ENCODE data around the gene TMEM273.

The TMEM273 gene

GRCh38 chr10:49118430-49119074, 69.6 kb downstream of the TMEM273 start:
- no peak overlapping the region for H3K27ac ChIP-seq
- TF ChIP-seq ZFX (IDR thresholded peaks at IDR 0.05) (no peak), CTCF (conservative IDR thresholded peaks at IDR 0.05) (no peak)

- TF ChIP-seq ZFX (IDR thresholded peaks at IDR 0.05) (no peak), CTCF (conservative IDR thresholded peaks at IDR 0.05) (no peak)
- H3K27ac ChIP-seq = no peak overlapping the region
Observed at GRCh38 chr10:49117376-49118070, 70.7 kb downstream of the TMEM273 start.

- no peak overlapping the region for H3K27ac ChIP-seq
- TF ChIP-seq CTCF (conservative IDR thresholded peaks at IDR 0.05) (no peak), ZFX (IDR thresholded peaks at IDR 0.05) (no peak)
Observed at GRCh38 chr10:49116509-49117375, 71.4 kb downstream of the TMEM273 start.

- no peak overlapping the region for H3K27ac ChIP-seq
- TF ChIP-seq ZFX (IDR thresholded peaks at IDR 0.05) (no peak), CTCF (conservative IDR thresholded peaks at IDR 0.05) (no peak)
Observed at GRCh38 chr10:49115796-49116508, 72.2 kb downstream of the TMEM273 start.

GRCh38 chr10:49115015-49115795, 73.0 kb downstream of the TMEM273 start, which contains the start of gene VSTM4:
TSS of gene VSTM4 (minus strand) at chr10:49115522. CDS start at chr10:49115485, 37 bp downstream.
- TF ChIP-seq CTCF (conservative IDR thresholded peaks at IDR 0.05) (no peak), ZFX (IDR thresholded peaks at IDR 0.05) (no peak)
- H3K27ac ChIP-seq = no peak within 1 kb of the TSS

GRCh38 chr10:49114718-49115014, 73.5 kb downstream of the TMEM273 start:
- no peak overlapping the region for H3K27ac ChIP-seq
- no peak for TF ChIP-seq ZFX (IDR thresholded peaks at IDR 0.05)
- TF ChIP-seq CTCF (conservative IDR thresholded peaks at IDR 0.05) = no peak

Measured in C4-2B (cell line).